ENCODE results near the gene RPL9.

DNA sequence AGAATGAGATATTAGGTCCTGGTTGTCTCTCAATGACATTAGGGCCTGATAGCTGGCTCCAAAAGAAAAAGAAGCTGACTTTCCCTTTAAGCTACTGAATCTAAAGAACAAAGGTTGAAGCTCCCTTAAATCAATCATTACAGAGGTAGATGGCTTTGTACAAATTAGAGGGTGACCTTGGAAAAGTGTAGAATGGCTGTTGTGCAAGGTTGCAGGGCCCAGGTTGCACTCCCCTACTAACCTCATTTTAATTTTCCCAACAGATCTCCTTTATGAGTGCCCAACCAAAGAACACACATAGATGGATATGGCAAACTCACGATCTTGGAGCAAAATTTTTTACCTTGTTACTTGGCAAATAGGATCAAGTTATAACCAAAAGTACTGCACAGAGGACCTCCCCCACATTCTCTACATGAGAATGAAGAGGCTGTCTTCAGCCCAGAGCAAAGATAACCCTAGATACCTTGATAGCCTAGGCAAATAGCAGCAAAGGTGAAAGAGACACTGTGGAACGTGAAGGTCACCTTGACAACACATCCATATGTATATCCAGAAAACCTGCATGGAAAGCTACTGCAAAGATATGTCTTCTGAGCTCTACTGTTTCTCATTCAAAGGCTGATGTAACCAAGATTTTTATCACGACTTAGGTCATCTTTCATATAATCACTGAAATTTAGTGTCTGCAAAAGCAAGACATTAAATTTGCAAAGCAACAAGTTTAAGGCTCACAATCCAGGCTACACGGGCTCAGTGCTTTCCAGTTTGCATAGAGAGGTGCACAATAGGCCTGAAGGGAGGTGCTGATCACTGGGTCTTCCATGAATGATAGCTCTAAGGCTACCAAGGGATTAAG lies 29.0 kb downstream of the RPL9 start:
- TF ChIP-seq, protein P1, sequence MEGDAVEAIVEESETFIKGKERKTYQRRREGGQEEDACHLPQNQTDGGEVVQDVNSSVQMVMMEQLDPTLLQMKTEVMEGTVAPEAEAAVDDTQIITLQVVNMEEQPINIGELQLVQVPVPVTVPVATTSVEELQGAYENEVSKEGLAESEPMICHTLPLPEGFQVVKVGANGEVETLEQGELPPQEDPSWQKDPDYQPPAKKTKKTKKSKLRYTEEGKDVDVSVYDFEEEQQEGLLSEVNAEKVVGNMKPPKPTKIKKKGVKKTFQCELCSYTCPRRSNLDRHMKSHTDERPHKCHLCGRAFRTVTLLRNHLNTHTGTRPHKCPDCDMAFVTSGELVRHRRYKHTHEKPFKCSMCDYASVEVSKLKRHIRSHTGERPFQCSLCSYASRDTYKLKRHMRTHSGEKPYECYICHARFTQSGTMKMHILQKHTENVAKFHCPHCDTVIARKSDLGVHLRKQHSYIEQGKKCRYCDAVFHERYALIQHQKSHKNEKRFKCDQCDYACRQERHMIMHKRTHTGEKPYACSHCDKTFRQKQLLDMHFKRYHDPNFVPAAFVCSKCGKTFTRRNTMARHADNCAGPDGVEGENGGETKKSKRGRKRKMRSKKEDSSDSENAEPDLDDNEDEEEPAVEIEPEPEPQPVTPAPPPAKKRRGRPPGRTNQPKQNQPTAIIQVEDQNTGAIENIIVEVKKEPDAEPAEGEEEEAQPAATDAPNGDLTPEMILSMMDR (IDR thresholded peaks at IDR 0.05): no peak
- no peak for TF ChIP-seq POLR2A (IDR thresholded peaks at IDR 0.05)
